Posterior vena cava (tissue), 2 donors: ENCODE results near the gene CDCA5. TPM values are rescaled to one million over a fixed set of nuclear protein-coding genes. Genes with fewer than 3 reads are reported as not detected.
"Not testable (repeated sequence)": the region's sequence is repeated elsewhere in the genome, so short reads cannot be mapped to it uniquely, and the experiment has no call there.

Experiments
- DNase-seq: peaks from one replicate; pipeline ENCODE4 v3.0.0-alpha.2; 2020; ENCODE audit warnings: low spot score
- intact Hi-C, 2 donors: fragments of 100-400 bp; cut with DNase I; formaldehyde crosslinking; loops; one replicate each; pipeline versions ENCODE4 v1.14.1 to v1.14.2; 2022 to 2023
- total RNA-seq, 2 donors: library from RNA; stranded (reverse); fragmentation: NEBNext Ultra II Directional; extraction: Animal tissue kit (Norgen Biotek cat#: 25700); gene quantifications; one replicate each; pipeline ENCODE4 v1.2.1, GENCODE V29; 2021
- donor health status: DM: yes; HTN: yes; CAD: no.
- donor health status: DM: yes; HTN: yes; CAD: no.

Gene CDCA5
- total RNA-seq, 2 donors from 2014 or later: 0.67 to 1.6 TPM

DNA sequence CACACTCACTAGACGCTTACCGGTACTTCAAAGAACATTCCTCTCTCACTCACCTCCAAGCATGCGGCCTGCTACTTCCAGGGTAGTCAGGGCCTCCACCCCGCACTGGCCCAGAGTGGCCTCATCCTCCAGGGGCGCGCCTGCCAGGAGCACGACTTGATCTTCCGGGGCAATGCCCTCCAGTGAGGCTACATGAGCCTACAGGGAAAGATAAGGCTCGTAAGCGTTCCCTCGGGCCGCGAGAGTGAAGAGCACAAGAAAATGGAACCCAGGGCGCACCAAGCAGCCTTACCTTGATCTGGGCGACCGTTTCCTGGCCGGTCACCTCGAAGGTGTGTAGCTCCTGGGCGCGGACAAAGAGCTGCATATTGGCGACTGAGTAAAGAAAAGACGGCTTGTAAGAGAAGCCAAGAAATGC, 37.6 kb upstream of the CDCA5 start:
- DNase-seq: peak; percentile 80
- intact Hi-C loops: no loop called here

DNA sequence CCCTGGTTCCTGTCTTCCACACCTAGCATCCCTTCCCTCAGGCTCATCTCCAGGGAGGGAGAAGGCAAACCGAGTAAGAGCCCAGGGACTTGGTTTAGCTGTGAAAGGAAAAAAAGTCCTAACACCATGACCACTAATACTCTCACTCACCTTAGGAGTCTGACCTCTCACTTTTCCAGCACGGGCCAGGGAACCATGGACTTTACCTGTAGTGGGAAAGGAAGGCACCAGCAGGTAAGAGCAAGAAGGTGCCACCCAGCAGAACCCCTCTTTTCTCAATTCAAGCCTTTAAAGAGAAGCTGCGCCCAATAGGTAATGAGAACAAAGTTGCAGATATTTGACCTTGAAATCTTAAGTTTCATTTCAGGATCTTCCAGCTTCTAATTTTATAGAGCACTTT, 37.0 kb upstream of the CDCA5 start:
- intact Hi-C loops: no loop called here
- DNase-seq: no peak

GRCh38 chr11:65119670-65119995, 35.8 kb upstream of the CDCA5 start:
- intact Hi-C loops: no loop called here
- DNase-seq: no peak

GRCh38 chr11:65118891-65119669, 35.2 kb upstream of the CDCA5 start:
- intact Hi-C loops: not testable (repeated sequence)
- peak; percentile 66 for DNase-seq

- intact Hi-C loops: no loop called here
- peak; percentile 78 for DNase-seq
Observed at GRCh38 chr11:65118097-65118837, 34.4 kb upstream of the CDCA5 start.

- peak; percentile 100 for DNase-seq
- intact Hi-C loops: no loop called here
Observed at GRCh38 chr11:65117206-65118096, 33.6 kb upstream of the CDCA5 start, which contains the start of gene ZNHIT2. Gene ZNHIT2 (minus strand): TSS chr11:65117701. CDS start chr11:65117653, 48 bp downstream.

DNA sequence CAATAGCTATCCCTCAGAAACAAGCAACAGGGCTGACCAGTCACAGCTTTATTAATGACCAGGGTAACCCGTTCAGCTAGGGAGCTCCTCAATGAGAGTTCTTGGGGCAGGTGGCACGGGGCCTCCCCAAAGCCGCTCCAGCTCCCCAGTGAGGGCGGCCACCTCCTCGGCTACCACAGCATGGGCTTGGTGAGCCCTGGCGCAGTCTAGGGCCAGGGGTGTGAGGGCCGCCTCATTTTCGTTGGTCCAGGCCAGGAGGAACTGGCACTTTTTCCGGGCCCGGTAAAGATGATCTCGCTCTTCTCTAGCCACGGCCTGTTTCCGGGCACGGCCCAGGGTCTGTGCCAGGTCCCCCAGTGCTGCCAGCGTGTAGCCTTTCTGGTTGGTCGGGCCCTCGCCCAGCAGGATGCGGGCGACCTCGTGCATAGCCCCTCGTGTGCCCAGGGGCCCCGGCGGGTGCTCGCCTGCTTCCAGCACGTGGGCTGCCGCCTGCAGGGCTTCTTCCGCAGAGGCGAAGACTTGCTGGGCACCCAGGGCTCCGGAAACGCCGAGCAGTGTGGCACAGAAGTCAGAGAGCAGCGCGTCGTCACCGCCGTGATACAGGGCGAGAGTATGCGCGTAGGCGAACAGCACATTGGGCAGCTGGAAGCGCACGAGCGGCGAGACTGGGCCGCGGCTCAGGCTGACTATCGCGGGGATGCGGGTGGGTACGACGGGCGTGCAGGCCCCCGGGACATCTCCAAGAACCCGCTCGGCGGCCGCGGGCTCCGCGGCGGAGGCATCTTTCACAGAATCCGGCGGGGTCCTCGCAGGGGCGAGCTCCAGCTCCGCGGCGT, 32.7 kb upstream of the CDCA5 start:
- peak; percentile 85 for DNase-seq
- intact Hi-C loops: no loop called here

DNA sequence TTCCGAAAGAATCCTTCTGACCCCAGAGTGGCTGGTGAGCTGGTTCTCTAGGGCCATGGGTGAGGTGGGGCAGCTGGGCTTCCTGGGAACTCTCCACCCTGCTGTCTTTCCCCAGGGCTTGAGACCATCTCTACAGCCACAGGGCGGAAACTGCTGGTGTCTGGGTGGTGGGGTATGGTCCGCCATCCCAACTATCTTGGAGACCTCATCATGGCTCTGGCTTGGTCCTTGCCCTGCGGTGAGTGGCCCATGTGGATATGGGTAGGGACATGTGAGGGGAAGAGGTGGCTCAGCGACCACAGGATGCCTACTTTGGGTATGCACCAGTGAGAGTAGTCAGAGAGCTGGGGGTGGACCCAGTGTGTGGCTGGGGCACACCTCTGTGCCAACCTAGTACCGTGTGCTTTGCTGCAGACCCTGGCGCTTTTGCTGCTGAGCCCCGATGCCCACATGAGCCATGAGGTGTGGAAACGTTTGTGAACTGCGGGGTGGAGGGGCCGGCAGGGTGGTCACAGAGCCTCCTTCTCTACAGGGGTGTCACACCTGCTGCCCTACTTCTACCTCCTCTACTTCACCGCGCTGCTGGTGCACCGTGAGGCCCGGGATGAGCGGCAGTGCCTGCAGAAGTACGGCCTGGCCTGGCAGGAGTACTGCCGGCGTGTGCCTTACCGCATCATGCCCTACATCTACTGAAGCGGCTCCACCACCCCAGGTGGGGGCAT, 31.7 kb upstream of the CDCA5 start:
- intact Hi-C loops: no loop called here
- DNase-seq: peak; percentile 76

GRCh38 chr11:65114538-65115171, 30.8 kb upstream of the CDCA5 start:
- intact Hi-C loops: no loop called here

DNA sequence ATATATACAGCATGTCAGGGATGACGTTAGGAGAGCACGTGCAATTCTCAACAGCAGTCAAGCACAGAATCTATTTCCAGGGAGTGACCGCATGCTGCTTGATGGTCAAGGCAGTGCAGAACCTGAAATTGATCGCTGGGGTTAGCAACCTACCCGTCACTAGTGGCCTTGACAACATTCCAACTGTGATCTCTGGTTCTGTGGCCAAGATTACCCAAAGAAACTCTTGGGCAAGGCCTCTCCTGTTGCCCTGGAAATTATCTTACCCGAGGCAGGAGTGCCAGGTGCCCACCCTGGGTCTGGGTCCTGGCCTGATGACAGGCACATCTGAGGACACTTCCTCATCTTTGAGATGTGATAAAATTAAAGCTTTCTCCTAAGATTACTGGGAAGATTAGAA, 30.0 kb upstream of the CDCA5 start:
- intact Hi-C loops: no loop called here
- DNase-seq: no peak

More at GRCh38 chr11:65114538-65115171, 30.8 kb upstream of the CDCA5 start:
- DNase-seq: no peak

DNA sequence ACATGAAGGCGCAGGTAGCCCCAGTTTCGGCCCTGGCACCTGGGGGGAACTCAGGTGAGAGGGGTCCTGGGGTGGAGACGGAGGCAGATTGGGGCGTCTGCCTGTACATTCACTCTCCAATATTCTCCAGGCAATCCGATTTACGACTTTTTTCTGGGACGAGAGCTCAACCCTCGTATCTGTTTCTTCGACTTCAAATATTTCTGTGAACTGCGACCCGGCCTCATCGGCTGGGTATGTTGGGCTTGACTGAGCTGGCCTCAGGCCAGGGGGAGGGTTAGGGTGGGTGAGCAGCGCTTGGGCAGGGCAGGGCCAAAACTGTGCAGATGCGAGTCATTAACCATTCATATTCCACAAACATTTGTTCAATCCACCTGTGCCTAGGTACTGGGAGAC, 29.5 kb upstream of the CDCA5 start:
- DNase-seq: no peak
- intact Hi-C loops: no loop called here

- intact Hi-C loops: no loop called here
Observed at GRCh38 chr11:65112546-65113360, 28.9 kb upstream of the CDCA5 start.

DNA sequence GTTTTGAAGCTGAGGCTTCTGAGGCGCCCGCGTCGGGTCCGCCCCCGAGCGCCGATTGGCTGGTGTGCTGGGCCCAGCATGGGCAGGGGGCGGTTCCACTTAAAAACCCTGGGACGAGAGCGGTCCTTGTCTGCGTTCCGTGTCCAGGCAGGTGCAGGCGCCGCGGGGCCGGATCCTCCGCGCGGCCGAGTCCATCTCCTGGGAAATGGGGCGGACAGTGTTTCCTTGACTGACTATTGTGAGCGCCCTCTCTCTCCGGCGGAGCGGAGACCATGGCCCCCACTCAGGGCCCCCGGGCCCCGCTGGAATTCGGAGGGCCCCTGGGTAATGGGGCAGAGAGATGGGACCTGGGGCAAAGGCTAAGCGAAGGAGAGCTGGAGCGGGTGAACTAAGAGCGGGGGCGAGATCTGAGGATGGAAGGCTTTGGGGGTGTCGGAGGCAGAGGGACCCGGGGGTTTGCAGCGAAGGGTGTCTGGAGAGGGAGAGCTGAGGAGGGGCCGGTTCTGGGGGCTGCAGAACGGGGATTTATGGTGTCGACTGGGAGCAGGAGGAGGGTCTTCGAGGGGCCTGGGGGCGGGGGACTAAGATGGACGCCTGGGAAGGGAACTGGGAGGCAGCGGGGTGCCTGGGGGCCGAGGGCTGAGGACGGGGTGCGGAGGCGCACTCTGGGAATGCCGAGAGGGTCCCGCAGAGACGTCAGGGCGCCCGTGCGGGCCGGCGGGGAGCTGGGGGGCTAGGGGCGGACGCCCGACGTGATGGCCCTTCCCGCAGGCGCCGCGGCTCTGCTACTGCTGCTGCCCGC, 28.1 kb upstream of the CDCA5 start, which contains the start of gene TM7SF2:
TM7SF2 (plus strand) TSS at position 129 of the 802 bp plus-strand sequence; CDS start at position 273, 144 bp downstream.
- peak; percentile 99 for DNase-seq
- intact Hi-C loops: no loop called here

More at GRCh38 chr11:65112546-65113360, 28.9 kb upstream of the CDCA5 start:
- DNase-seq: peak; percentile 88

DNA sequence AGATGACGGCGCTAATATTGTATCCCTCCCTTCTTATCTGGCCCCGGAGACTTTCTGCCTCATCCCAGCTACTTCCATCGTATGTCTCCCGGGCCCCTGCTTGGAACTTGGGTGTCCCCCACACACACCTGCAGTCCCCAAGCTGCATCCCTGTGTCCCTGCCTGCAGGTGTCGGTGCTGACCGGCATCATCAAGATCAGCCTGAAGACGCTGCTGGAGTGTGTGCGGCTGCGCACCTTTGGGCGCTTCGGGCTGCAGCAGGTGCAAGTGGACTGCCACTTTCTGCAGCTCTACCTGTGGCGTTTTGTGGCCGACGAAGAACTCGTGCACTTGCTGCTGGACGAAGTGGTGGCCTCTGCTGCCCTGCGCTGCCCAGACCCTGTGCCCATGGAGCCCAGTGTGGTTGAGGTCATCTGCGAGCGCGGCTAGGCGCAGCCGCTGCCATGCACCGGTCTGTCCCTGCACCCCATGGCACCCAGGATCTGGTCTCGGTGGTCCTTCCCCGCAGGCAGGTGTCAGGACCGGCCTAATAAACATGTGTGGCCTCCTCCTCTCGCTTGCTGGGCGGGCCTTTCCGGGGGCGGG, 27.4 kb upstream of the CDCA5 start:
- DNase-seq: no peak
- intact Hi-C loops: no loop called here

- DNase-seq: peak; percentile 96
- intact Hi-C loops: no loop called here
Observed at GRCh38 chr11:65110354-65110861, 26.6 kb upstream of the CDCA5 start.
